ENCODE measurements around the gene IQGAP3. TPM values are rescaled to one million over a fixed set of nuclear protein-coding genes. Genes with fewer than 3 reads are reported as not detected.

Gene IQGAP3
- total and polyA plus RNA-seq, 4 donors, result under 0.01 to 8.5 (median 0.43) TPM

- peaks cover 0 to 2% (median 0%) of the 10 kb centered on the region in 4 donors for H3K36me3 ChIP-seq (ENCODE audit: control insufficient read depth in 4 of 4, insufficient read depth in 3 of 4, low read depth in 1 of 4, low read length in 3 of 4)
- H3K9ac ChIP-seq (ENCODE audit: low read depth in 1 of 2, low read length in 2 of 2), result no peak overlapping the region
- no peak for DNase-seq (ENCODE audit: low spot score)
- TF ChIP-seq REST (IDR thresholded peaks at IDR 0.05) (no peak), RXRA (IDR thresholded peaks at IDR 0.05) (no peak), JUND (IDR thresholded peaks at IDR 0.05) (no peak), NR2F2 (IDR thresholded peaks at IDR 0.05) (no peak), YY1 (IDR thresholded peaks at IDR 0.05) (no peak), SP1 (IDR thresholded peaks at IDR 0.05) (no peak), ATF3 (IDR thresholded peaks at IDR 0.05) (no peak), EGR1 (IDR thresholded peaks at IDR 0.05; ENCODE audit: low read depth in 2 of 2) (no peak), HNF4G (IDR thresholded peaks at IDR 0.05) (no peak), ZBTB33 (IDR thresholded peaks at IDR 0.05) (no peak), GABPA (IDR thresholded peaks at IDR 0.05 in 1 of 2, conservative IDR thresholded peaks at IDR 0.05 in 1 of 2) (no peak), TAF1 (conservative IDR thresholded peaks at IDR 0.05) (no peak)
- WGBS, result 93% methylated on average over 10 of the region's 10 CpGs
- H3K4me3 ChIP-seq (ENCODE audit: low read depth in 1 of 3, low read length in 3 of 3), result no peak overlapping the region
- H3K27me3 ChIP-seq (ENCODE audit: control insufficient read depth in 4 of 4, insufficient read depth in 4 of 4, low read length in 3 of 4), result no peaks in the 10 kb centered on the region
- H3K9me3 ChIP-seq (ENCODE audit: control insufficient read depth in 4 of 4, low read length in 3 of 4), result no peaks in the 10 kb centered on the region
- H3K27ac ChIP-seq (ENCODE audit: low read depth in 1 of 2, low read length in 2 of 2), result no peak overlapping the region
- no peaks in the 10 kb centered on the region for H3K4me1 ChIP-seq (ENCODE audit: control insufficient read depth in 4 of 4, insufficient read depth in 4 of 4, low read length in 3 of 4)
These were observed 33.5 kb downstream of the IQGAP3 start for GRCh38 chr1:156538711-156539440.

GRCh38 chr1:156537027-156537426, 35.3 kb downstream of the IQGAP3 start:
- no peak for DNase-seq (ENCODE audit: low spot score)
- Histone ChIP-seq H3K27ac (ENCODE audit: low read depth in 1 of 2, low read length in 2 of 2) (no peak overlapping the region), H3K4me3 (ENCODE audit: low read depth in 1 of 3, low read length in 3 of 3) (no peak overlapping the region), H3K27me3 (ENCODE audit: control insufficient read depth in 4 of 4, insufficient read depth in 4 of 4, low read length in 3 of 4) (no peaks in the 10 kb centered on the region), H3K9me3 (ENCODE audit: control insufficient read depth in 4 of 4, low read length in 3 of 4) (no peaks in the 10 kb centered on the region), H3K9ac (ENCODE audit: low read depth in 1 of 2, low read length in 2 of 2) (no peak overlapping the region), H3K4me1 (ENCODE audit: control insufficient read depth in 4 of 4, insufficient read depth in 4 of 4, low read length in 3 of 4) (no peaks in the 10 kb centered on the region), H3K36me3 (ENCODE audit: control insufficient read depth in 4 of 4, insufficient read depth in 3 of 4, low read depth in 1 of 4, low read length in 3 of 4) (peaks cover 0 to 2% (median 0%) of the 10 kb centered on the region in 4 donors)
- no peak for TF ChIP-seq EGR1 (IDR thresholded peaks at IDR 0.05; ENCODE audit: low read depth in 2 of 2)
- TF ChIP-seq NR2F2 (IDR thresholded peaks at IDR 0.05), result no peak
- no peak for TF ChIP-seq SP1 (IDR thresholded peaks at IDR 0.05)
- TF ChIP-seq ATF3 (IDR thresholded peaks at IDR 0.05), result no peak
- TF ChIP-seq FOXA1 (IDR thresholded peaks at IDR 0.05), result no peak
- no peak for TF ChIP-seq ZBTB33 (IDR thresholded peaks at IDR 0.05)
- no peak for TF ChIP-seq JUND (IDR thresholded peaks at IDR 0.05)
- TF ChIP-seq FOXA2 (IDR thresholded peaks at IDR 0.05), result no peak
- TF ChIP-seq MAX (IDR thresholded peaks at IDR 0.05), result no peak
- WGBS, result 97% methylated on average over 9 of the region's 9 CpGs

Measured in liver (tissue), 9 donors.